HCT116 (cell line): Measurements from ENCODE around the gene CCDC9B. TPM values are rescaled to one million over a fixed set of nuclear protein-coding genes. Genes with fewer than 3 reads are reported as not detected.
A peak's percentile ranks its signal among the peaks of the same experiment; 100 is the strongest.

ENCODE experiments used
- ATAC-seq: fragments of 200-7000 bp; cut with Tn5 transposase; 2 replicates; pipeline ENCODE4 v1.9.1; 2020; ENCODE audit warnings: mild to moderate bottlenecking, moderate library complexity
- BruUV-seq: library from RNA; stranded (reverse); fragments of 400-500 nt; replicated peaks from 2 replicates; lab custom pipeline; 2021; lab: Mats Ljungman, UMichigan
- CTCF ChIA-PET: fragments of 300-600 bp; sonication (Branson Sonifier 250); formaldehyde crosslinking; loops from one replicate; lab custom pipeline; 2021; ENCODE audit warnings: antibody characterized with exemption; lab: Charles Lee
- POLR2A ChIA-PET: fragments of 300-600, 350-600 bp; sonication (Branson Sonifier 250); formaldehyde crosslinking; loops from one replicate; lab custom pipeline; 2021; ENCODE audit warnings: antibody characterized with exemption; lab: Charles Lee
- RAD21 ChIA-PET, 2 experiments: fragments of 300-600 bp; sonication (Branson Sonifier 250); formaldehyde crosslinking; loops; one replicate each; lab custom pipeline; 2023; ENCODE audit warnings: low total read pairs in 2 of 2; ENCODE audit not compliant: uncharacterized antibody in 2 of 2, unreplicated experiment in 2 of 2, low non-redundant PET in 1 of 2; lab: Charles Lee
- DNase-seq: peaks from one replicate; pipeline ENCODE4 v3.0.0-alpha.2; 2010; ENCODE audit warnings: low read depth, low spot score
- H2AFZ ChIP-seq: fragments of 200-600 bp; shearing (Covaris generic), sonication (generic); 2 replicates; pipeline ENCODE4 v1.6.1; 2017; ENCODE audit warnings: low read depth, mixed run types, mixed read lengths, antibody characterized with exemption, low read length; ENCODE audit not compliant: poor library complexity, severe bottlenecking
- H3K27ac ChIP-seq: 2 replicates; pipeline ENCODE4 v1.5.1; 2012; ENCODE audit warnings: low read depth, low read length
- H3K27me3 ChIP-seq: fragments of 200-600 bp; sonication (generic); 2 replicates; pipeline ENCODE4 v1.6.1; 2016; ENCODE audit warnings: mixed run types, low read length, mixed read lengths; ENCODE audit not compliant: insufficient read depth
- H3K36me3 ChIP-seq, 2 experiments: fragments of 200-500 bp in 1 of 2; fragments of 200-600 bp in 1 of 2; sonication (Bioruptor generic) in 1 of 2; sonication (generic) in 1 of 2; 2 replicates each; pipeline versions ENCODE4 v1.5.1 to v1.6.1; 2014 to 2016; ENCODE audit warnings: low read length in 2 of 2, inconsistent platforms in 1 of 2, mixed read lengths in 1 of 2, mixed run types in 1 of 2; ENCODE audit not compliant: insufficient read depth in 2 of 2, control insufficient read depth in 1 of 2
- H3K4me1 ChIP-seq, 2 experiments: fragments of 200-600 bp in 1 of 2; sonication (generic) in 1 of 2; 2 replicates each; pipeline versions ENCODE4 v1.5.1 to v1.6.1; 2012 to 2017; ENCODE audit warnings: low read length in 2 of 2, inconsistent platforms in 1 of 2, mild to moderate bottlenecking in 1 of 2, mixed read lengths in 1 of 2, mixed run types in 1 of 2, moderate library complexity in 1 of 2; ENCODE audit not compliant: insufficient read depth in 2 of 2, control insufficient read depth in 1 of 2
- H3K4me2 ChIP-seq: fragments of 200-600 bp; sonication (generic); 2 replicates; pipeline ENCODE4 v1.6.1; 2017; ENCODE audit warnings: mixed run types, low read length, mixed read lengths
- H3K4me3 ChIP-seq, 2 experiments: fragments of 200-600 bp in 1 of 2; sonication (generic) in 1 of 2; replicated peaks in 1 of 2; 2 replicates each; pipeline ENCODE4 v1.5.1; 2011 to 2016; ENCODE audit warnings: low read length in 2 of 2, control low read depth in 1 of 2, low read depth in 1 of 2, mild to moderate bottlenecking in 1 of 2, mixed read lengths in 1 of 2, mixed run types in 1 of 2
- H3K79me2 ChIP-seq: fragments of 200-600 bp; sonication (generic); 2 replicates; pipeline ENCODE4 v1.6.1; 2017; ENCODE audit warnings: mild to moderate bottlenecking, mixed run types, low read length, moderate library complexity, mixed read lengths; ENCODE audit not compliant: insufficient read depth
- H3K9ac ChIP-seq: fragments of 200-600 bp; sonication (generic); 2 replicates; pipeline ENCODE4 v1.6.1; 2016; ENCODE audit warnings: low read length, mixed read lengths
- H3K9me2 ChIP-seq: fragments of 200-600 bp; sonication (generic), shearing (Covaris generic); 2 replicates; pipeline ENCODE4 v1.6.1; 2017; ENCODE audit warnings: mixed run types, mild to moderate bottlenecking, moderate library complexity; ENCODE audit not compliant: insufficient read depth
- H3K9me3 ChIP-seq, 2 experiments: fragments of 200-500 bp in 1 of 2; fragments of 200-600 bp in 1 of 2; sonication (Bioruptor generic) in 1 of 2; sonication (generic) in 1 of 2; 2 replicates each; pipeline ENCODE4 v1.6.1; 2014 to 2017; ENCODE audit warnings: low read length in 2 of 2, mixed read lengths in 2 of 2, inconsistent platforms in 1 of 2, low read depth in 1 of 2, mild to moderate bottlenecking in 1 of 2, mixed run types in 1 of 2, moderate library complexity in 1 of 2; ENCODE audit not compliant: control insufficient read depth in 1 of 2, insufficient read depth in 1 of 2
- H4K20me1 ChIP-seq: fragments of 200-600 bp; sonication (generic), shearing (Covaris generic); 2 replicates; pipeline ENCODE4 v1.6.1; 2017; ENCODE audit warnings: mixed run types, mild to moderate bottlenecking, moderate library complexity; ENCODE audit not compliant: insufficient read depth
- CBX3 ChIP-seq: IDR thresholded peaks from 2 replicates; pipeline ENCODE4 v1.6.1; 2012; ENCODE audit warnings: low read depth
- EZH2 ChIP-seq: fragments of 200-600 bp; sonication (generic); IDR thresholded peaks from 2 replicates; pipeline ENCODE4 v1.6.1; 2017; ENCODE audit warnings: antibody characterized with exemption, mixed run types
- EZH2phosphoT487 ChIP-seq: fragments of 200-600 bp; IDR thresholded peaks from 2 replicates; pipeline ENCODE4 v1.6.1; 2018; ENCODE audit warnings: antibody characterized with exemption, borderline replicate concordance
- POLR2A ChIP-seq: IDR thresholded peaks from 2 replicates; pipeline ENCODE4 v1.7.0; 2011; ENCODE audit warnings: borderline replicate concordance; ENCODE audit not compliant: insufficient read depth, insufficient read length; ENCODE audit errors: extremely low read depth
- POLR2AphosphoS5 ChIP-seq: IDR thresholded peaks from 2 replicates; pipeline ENCODE4 v1.6.1; 2011; ENCODE audit warnings: mild to moderate bottlenecking, low read depth, low read length, moderate library complexity
- RAD21 ChIP-seq: IDR thresholded peaks from 2 replicates; pipeline ENCODE4 v1.6.1; 2012; ENCODE audit warnings: low read depth, mild to moderate bottlenecking
- SIN3A ChIP-seq: IDR thresholded peaks from 2 replicates; pipeline ENCODE4 v1.6.1; 2012; ENCODE audit warnings: low read depth
- SP1 ChIP-seq: IDR thresholded peaks from 2 replicates; pipeline ENCODE4 v1.6.1; 2012; ENCODE audit warnings: low read depth
- SRF ChIP-seq: IDR thresholded peaks from 2 replicates; pipeline ENCODE4 v1.6.1; 2012; ENCODE audit warnings: low read depth
- TCF7L2 ChIP-seq: IDR thresholded peaks from 2 replicates; pipeline ENCODE4 v1.7.0; 2011; ENCODE audit warnings: borderline replicate concordance, inconsistent platforms; ENCODE audit not compliant: insufficient read depth, insufficient read length; ENCODE audit errors: extremely low read depth
- YY1 ChIP-seq: IDR thresholded peaks from 2 replicates; pipeline ENCODE4 v1.6.1; 2011; ENCODE audit warnings: low read length, low read depth, moderate library complexity, mild to moderate bottlenecking; ENCODE audit not compliant: insufficient replicate concordance; ENCODE audit errors: extremely low read depth
- ZFX ChIP-seq: fragments of 450-650 bp; IDR thresholded peaks from 2 replicates; pipeline ENCODE4 v1.6.1; 2017
- intact Hi-C: fragments of 100-400 bp; cut with micrococcal nuclease; formaldehyde crosslinking; loops from 2 replicates; pipeline ENCODE4 v1.10.0; 2022
- total RNA-seq: library from RNA; stranded (reverse); gene quantifications from one replicate; pipeline ENCODE4 v1.2.1, GENCODE V29; 2021; ENCODE audit not compliant: unreplicated experiment
- TF ChIP-seq, protein P1 (sequence below): IDR thresholded peaks from 2 replicates; pipeline ENCODE4 v1.6.1; 2011; ENCODE audit warnings: mild to moderate bottlenecking, low read length, moderate library complexity; ENCODE audit not compliant: insufficient replicate concordance; ENCODE audit errors: extremely low read depth
- TF ChIP-seq, protein P2 (sequence below): IDR thresholded peaks from 2 replicates; pipeline ENCODE4 v1.6.1; 2012
- TF ChIP-seq, protein P3 (sequence below): IDR thresholded peaks from 2 replicates; pipeline ENCODE4 v1.6.1; 2012

Gene CCDC9B
- total RNA-seq, 1 experiment from 2014 or later = 15.6 TPM

DNA sequence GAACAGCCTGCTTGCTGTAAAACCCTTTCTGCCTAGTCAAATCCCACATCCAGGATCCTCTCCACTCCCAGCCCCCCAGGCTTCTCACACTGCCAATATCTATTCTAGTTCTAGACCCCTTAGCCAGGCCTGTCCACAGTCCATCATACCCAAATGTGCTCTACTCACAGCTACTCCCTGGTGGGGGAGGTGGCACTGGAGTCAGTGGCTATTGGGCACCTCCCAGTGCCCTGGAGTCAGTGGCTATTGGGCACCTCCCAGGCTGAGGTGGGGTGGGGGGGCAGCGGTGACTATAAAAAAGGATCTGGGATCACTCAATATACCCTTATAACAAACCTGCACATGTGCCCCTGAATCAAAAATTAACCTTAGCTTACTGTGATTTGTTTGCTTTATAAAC, 16.5 kb upstream of the CCDC9B start:
- H3K27me3 ChIP-seq = no peaks in the 10 kb centered on the region
- intact Hi-C loops = no loop called here
- H3K36me3 ChIP-seq = no peaks in the 10 kb centered on the region
- no peaks in the 10 kb centered on the region for H3K79me2 ChIP-seq
- RAD21 ChIA-PET = no interaction called here
- CTCF ChIA-PET = interaction anchor here (5.2 kb wide), 1 partner anchor 13 kb away, joined by 22 read pairs; no protein-coding TSS in a partner anchor
- H2AFZ ChIP-seq = peak overlapping the region; percentile 16
- POLR2A ChIA-PET = interaction anchor here (1.0 kb wide), 1 partner anchor 17 kb away, joined by 3 read pairs; the partner anchor contains the start of gene CCDC9B
- no peaks in the 10 kb centered on the region for H3K9me3 ChIP-seq
- no peak overlapping the region for H3K9ac ChIP-seq
- BruUV-seq = no TSS peak
- peak overlapping the region; percentile 83 for H3K4me2 ChIP-seq
- H3K9me2 ChIP-seq = no peaks in the 10 kb centered on the region
- H3K27ac ChIP-seq = no peak overlapping the region
- H4K20me1 ChIP-seq = no peaks in the 10 kb centered on the region
- peaks cover 17 to 30% of the 10 kb centered on the region in 2 experiments for H3K4me1 ChIP-seq
- no peak for DNase-seq
- no peak for TF ChIP-seq ZFX
- no peak for TF ChIP-seq POLR2A
- TF ChIP-seq, protein P1, sequence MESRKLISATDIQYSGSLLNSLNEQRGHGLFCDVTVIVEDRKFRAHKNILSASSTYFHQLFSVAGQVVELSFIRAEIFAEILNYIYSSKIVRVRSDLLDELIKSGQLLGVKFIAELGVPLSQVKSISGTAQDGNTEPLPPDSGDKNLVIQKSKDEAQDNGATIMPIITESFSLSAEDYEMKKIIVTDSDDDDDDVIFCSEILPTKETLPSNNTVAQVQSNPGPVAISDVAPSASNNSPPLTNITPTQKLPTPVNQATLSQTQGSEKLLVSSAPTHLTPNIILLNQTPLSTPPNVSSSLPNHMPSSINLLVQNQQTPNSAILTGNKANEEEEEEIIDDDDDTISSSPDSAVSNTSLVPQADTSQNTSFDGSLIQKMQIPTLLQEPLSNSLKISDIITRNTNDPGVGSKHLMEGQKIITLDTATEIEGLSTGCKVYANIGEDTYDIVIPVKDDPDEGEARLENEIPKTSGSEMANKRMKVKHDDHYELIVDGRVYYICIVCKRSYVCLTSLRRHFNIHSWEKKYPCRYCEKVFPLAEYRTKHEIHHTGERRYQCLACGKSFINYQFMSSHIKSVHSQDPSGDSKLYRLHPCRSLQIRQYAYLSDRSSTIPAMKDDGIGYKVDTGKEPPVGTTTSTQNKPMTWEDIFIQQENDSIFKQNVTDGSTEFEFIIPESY = no peak
- no peak for TF ChIP-seq SIN3A
- TF ChIP-seq CBX3 = no peak
- no peak for ATAC-seq
- peak overlapping the region; percentile 50 to 67; a peak in 3 of 4 replicates for H3K4me3 ChIP-seq

DNA sequence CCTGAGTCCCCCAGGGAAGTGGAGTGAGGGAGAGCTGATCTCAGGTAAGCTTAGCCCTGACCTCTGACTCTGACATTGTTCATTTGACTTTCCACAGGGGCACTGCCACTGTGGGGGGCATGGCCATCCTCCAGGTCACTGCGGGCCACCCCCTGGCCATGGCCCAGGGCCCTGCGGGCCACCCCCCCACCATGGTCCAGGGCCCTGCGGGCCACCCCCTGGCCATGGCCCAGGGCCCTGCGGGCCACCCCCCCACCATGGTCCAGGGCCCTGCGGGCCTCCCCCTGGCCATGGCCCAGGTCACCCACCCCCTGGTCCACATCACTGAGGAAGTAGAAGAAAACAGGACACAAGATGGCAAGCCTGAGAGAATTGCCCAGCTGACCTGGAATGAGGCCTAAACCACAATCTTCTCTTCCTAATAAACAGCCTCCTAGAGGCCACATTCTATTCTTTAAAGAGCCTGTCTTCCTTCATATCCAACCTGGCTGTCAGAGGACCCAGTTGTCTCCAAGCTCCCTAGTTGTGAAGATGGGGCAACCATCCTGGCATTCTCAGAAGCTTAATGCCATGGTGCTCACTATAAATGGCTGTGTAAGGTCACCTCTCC, 15.3 kb upstream of the CCDC9B start:
- no peaks in the 10 kb centered on the region for H3K9me2 ChIP-seq
- TF ChIP-seq SP1 = no peak
- TF ChIP-seq YY1 = no peak
- TF ChIP-seq SRF = no peak
- no peak for TF ChIP-seq CBX3
- no peak for TF ChIP-seq RAD21
- TF ChIP-seq, protein P2, sequence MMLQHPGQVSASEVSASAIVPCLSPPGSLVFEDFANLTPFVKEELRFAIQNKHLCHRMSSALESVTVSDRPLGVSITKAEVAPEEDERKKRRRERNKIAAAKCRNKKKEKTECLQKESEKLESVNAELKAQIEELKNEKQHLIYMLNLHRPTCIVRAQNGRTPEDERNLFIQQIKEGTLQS = no peak
- TF ChIP-seq EZH2 = no peak
- TF ChIP-seq TCF7L2 = no peak
- TF ChIP-seq, protein P1 = no peak
- TF ChIP-seq POLR2AphosphoS5 = no peak
- no peak for TF ChIP-seq EZH2phosphoT487
- TF ChIP-seq SIN3A = no peak
- TF ChIP-seq, protein P3, sequence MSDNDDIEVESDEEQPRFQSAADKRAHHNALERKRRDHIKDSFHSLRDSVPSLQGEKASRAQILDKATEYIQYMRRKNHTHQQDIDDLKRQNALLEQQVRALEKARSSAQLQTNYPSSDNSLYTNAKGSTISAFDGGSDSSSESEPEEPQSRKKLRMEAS = no peak
- intact Hi-C loops = no loop called here
- H3K79me2 ChIP-seq = no peaks in the 10 kb centered on the region
- no TSS peak for BruUV-seq
- H3K27me3 ChIP-seq = no peaks in the 10 kb centered on the region
- H3K4me3 ChIP-seq = no peak overlapping the region
- DNase-seq (no peak), ATAC-seq (no peak)
- ChIA-PET CTCF (interaction anchor here (1.5 to 5.2 kb wide), 2 partner anchors 12 to 14 kb away, joined by 3 to 22 read pairs; no protein-coding TSS in a partner anchor), RAD21 (interaction anchor here in 1 of 2 experiments (0.9 kb wide), 1 partner anchor 12 kb away, joined by 3 read pairs; no protein-coding TSS in a partner anchor), POLR2A (interaction anchor here (1.1 kb wide), 1 partner anchor 15 kb away, joined by 3 read pairs; the partner anchor contains the start of gene CCDC9B)
- no peak overlapping the region for H3K27ac ChIP-seq
- H3K9ac ChIP-seq = no peak overlapping the region
- H3K36me3 ChIP-seq = no peaks in the 10 kb centered on the region
- H2AFZ ChIP-seq = no peak overlapping the region
- peaks cover 17 to 30% of the 10 kb centered on the region in 2 experiments for H3K4me1 ChIP-seq
- H3K4me2 ChIP-seq = no peak overlapping the region
- H4K20me1 ChIP-seq = no peaks in the 10 kb centered on the region
- no peaks in the 10 kb centered on the region for H3K9me3 ChIP-seq
